GM18526 (cell line): ENCODE data around the gene SNX19.

ENCODE experiments used
- POLR2A ChIP-seq: IDR thresholded peaks from 3 replicates; pipeline ENCODE4 v1.6.1; 2011; ENCODE audit not compliant: insufficient read length; ENCODE audit errors: extremely low read depth

Gene SNX19

DNA sequence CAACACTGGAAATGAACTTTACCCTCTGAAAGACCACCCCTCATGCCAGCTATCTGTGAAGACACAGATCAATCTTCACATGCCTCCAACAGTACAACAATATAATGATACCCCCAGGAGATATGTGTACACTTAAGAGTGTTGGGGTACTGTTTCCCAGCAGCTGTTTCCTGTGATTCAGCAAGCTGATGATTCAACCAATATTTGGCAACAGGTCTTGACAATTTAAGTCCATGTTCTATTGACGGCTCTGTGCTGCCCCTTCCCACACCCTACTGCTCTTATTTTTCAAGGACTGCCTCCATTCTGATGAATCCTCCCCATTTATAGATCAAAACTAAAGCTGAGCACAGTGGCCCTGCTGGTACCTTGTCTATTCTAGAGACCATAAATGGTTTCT lies 6.6 kb downstream of the SNX19 start:
- TF ChIP-seq POLR2A, result no peak

DNA sequence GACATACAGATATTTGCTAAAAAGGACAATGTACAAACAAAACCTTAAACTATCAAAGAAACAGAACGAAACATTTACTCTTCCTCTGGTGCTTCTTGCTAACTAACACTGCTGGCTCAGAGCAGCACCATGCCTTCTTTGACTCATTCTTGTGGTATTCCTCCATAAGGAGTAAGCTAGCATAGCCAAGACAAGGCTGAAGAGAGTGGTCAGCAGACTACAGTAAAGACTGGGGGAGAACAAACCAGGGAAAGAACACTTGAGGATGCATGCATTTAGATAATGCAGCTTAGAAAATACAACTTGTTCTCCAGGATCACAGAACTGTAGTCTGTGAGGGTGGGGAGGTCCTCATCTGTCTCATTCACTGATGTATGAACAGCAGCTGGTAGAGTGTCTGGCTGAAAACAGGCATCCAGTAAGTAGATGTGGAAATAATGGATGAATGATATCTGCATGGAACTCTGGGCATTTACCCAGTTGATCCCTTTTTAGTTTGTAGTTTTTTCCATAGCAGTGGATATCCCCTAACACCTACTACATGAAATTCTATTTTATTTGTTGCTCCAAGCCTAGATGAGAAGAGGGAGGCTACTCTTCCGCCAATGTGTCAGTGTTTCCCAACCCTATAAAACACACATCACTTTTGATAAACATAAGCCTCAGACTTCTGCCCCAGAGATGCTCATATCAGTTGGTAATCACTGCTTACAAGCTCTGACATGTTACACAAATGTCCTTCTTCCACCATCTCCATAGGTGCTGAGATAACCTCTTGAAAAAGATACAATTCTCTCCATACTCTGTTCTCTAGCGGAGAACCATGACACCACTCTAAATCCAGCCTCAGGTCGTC lies 7.3 kb downstream of the SNX19 start:
- no peak for TF ChIP-seq POLR2A

GRCh38 chr11:130908061-130908460 lies 8.2 kb downstream of the SNX19 start:
- no peak for TF ChIP-seq POLR2A

- no peak for TF ChIP-seq POLR2A
These were observed 9.1 kb downstream of the SNX19 start for GRCh38 chr11:130907229-130907628.

DNA sequence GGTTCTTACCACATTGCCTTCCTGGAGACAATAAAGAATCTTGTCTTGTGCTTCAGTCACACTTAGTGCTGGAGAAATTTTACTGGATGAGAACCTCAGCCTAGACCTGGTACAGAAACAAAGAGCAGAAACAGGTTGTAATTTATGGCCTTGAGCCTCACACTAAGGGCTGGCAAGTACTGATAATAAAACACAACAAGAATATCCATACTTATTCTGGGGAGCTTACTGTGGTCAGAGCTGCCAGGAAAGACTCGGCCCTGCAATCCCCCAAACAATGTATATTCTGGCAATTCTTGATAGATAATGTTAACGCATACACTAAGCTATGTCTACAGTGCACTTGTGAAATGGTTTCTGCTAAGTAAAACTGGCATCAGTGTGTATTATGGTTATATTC lies 9.7 kb downstream of the SNX19 start:
- no peak for TF ChIP-seq POLR2A

DNA sequence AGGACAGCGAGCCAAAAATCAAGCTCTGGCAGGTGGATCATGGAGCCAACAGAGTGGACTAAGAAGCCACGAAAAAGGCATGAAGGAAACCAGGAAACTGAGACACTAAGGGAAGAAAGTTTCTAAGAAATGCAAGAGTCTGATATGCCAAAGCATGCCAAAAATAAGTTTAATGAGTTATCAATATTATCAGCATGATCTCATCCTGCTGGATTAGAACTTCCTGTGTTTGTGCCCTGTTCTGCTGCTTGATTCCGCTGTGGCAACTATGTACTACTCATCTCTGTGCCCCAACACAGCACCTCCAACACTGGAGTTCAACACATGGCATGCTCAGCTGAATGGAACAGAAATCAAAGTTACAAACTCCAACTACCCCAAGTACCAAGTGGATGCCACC lies 10.8 kb downstream of the SNX19 start:
- no peak for TF ChIP-seq POLR2A

- TF ChIP-seq POLR2A, result no peak
These were observed 11.9 kb downstream of the SNX19 start for GRCh38 chr11:130904380-130904779.

DNA sequence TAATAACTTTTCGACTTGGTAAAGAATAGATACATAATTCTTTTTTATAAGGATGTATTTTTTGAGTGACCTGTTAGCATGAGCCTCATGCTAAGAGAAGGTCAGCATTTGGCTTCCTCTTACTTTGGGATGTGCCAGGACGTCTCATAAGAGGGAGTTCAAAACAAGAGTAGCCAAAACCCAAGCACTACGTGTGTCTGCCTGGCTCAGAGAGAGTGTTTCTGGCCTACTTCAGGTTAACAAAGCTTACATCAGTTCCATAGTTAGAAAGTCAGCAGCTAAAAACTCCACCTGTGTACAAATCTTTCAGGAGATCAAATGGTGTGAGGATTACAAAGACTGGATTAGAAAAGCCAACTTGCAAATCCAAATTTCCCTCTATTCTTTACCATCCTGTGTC lies 13.9 kb downstream of the SNX19 start:
- no peak for TF ChIP-seq POLR2A

- no peak for TF ChIP-seq POLR2A
These were observed 17.2 kb downstream of the SNX19 start for GRCh38 chr11:130899106-130899505.

DNA sequence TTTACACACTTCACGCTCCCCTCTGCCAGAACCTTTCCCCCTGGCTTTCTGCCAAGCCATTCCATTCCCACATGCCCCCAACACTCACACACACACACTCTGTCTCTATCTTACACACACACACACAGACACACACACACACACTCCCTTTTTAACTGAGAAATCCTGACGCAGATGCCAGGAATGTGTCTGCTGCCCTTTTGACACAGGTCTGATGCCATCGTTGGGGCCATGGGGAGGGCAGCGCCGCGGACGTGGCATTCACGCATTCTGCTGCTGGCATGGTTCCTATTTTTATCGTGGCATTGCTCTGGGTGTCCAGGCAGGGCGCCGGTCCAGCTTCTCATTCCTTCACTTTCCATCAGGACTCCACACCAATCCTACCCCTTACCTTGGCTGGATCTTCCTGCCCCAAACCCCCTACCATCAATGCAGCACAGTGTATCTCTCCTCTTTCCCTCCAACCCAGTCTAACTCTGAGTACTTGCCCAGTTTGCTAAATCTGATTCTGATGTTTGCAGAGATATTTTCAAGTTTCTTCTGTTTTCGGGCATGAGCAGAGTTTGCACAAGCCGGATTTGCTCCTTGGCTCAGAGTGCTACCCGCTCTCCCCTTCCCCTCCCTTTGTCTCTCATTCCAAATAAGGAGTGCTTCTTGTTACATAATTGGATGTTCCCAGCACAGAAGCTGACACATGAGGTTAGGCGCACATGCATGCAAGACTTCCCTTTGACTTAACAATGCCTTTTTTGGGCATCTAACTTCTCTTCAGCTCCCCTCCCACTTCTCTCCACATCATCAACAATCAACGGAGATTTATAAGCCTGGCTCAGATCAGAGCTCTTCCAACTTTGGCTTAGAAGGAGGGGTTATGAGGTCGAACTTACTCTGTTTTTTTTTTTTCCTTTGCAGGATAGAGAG lies 18.8 kb downstream of the SNX19 start:
- no peak for TF ChIP-seq POLR2A

DNA sequence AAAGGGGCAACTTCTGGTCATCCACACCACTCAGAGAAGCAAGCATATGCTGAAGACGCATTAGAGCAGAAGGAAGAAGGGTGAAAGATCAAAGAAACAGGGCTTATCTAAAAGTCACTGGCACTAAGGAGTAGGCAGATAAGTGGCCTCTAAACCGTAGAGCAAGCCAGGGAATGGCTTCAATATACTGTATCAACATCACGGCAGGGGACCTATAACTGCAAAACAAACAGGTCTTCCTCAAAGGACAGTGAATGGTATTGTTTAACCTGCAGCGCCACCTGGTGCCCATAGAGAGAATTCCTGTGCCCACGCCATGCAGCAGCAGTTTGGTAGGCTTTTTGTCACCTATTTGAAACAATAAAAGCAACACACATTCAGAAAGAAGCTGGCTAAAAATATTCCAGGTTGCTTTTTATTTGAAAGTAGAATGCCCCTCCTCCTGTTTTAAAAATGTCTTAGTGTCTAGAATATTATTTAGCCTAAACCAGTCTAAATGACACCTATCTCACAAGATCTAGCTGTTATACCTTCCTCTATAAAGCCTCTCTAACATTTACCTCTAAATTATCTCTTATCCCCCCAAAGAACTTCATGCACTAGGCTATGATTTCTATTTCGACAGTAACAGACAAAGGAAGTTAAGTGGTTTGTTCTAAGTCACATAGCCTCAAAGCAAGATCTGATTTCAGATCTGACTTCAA lies 21.8 kb downstream of the SNX19 start:
- TF ChIP-seq POLR2A, result no peak

GRCh38 chr11:130892861-130893260 lies 23.4 kb downstream of the SNX19 start:
- no peak for TF ChIP-seq POLR2A

DNA sequence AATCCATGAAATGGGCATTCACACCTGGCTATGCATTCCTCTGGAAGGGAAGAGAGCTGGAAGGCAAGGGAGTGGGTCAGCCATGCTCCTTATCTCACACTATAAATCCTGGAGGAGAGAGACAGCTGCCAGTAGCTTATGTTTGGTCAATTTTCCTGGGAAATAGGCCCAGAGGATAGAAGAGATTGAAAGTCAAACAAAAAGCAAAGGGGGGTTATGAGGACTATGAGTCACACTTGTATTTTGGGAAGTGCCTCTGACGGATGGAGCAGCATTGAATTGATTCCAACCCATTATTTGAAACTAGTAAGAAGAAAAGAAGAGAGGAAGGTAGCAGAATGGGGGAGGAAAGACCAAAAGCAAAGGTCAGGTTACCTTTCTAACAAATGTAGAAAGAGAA lies 25.0 kb downstream of the SNX19 start:
- no peak for TF ChIP-seq POLR2A

GRCh38 chr11:130890039-130890745 lies 26.1 kb downstream of the SNX19 start:
- no peak for TF ChIP-seq POLR2A

- TF ChIP-seq POLR2A, result no peak
These were observed 27.5 kb downstream of the SNX19 start for GRCh38 chr11:130888790-130889189.
